Sigmoid colon (tissue), 4 donors: Measurements from ENCODE around the gene CTNNAL1.

Source experiments
- CTCF ChIP-seq, 4 experiments: fragments of 450-650 bp in 3 of 4; fragments of 200-600 bp in 1 of 4; IDR thresholded peaks; one replicate each; pipeline ENCODE4 v1.5.1; 2016 to 2019; ENCODE audit warnings: antibody characterized with exemption in 4 of 4, mild to moderate bottlenecking in 3 of 4, moderate library complexity in 2 of 4
- EP300 ChIP-seq, 4 donors: sonication (generic); formaldehyde crosslinking; IDR thresholded peaks; one replicate each; pipeline ENCODE4 v1.6.1; 2017; ENCODE audit warnings: antibody characterized with exemption in 4 of 4
- POLR2A ChIP-seq, 2 donors: fragments of 450-650 bp; IDR thresholded peaks; one replicate each; pipeline ENCODE4 v1.6.1; 2016; ENCODE audit warnings: antibody characterized with exemption in 2 of 2, mild to moderate bottlenecking in 2 of 2, moderate library complexity in 2 of 2

GRCh38 chr9:108960331-108960730 lies 53.0 kb downstream of the CTNNAL1 start:
- no peak for TF ChIP-seq CTCF (IDR thresholded peaks at IDR 0.05)
- no peak for TF ChIP-seq EP300 (IDR thresholded peaks at IDR 0.05)
- TF ChIP-seq POLR2A (IDR thresholded peaks at IDR 0.05) = no peak
